HG03060 (cell line): ENCODE measurements around the gene LMF1.
"Not testable (repeated sequence)": the region's sequence is repeated elsewhere in the genome, so short reads cannot be mapped to it uniquely, and the experiment has no call there.

ENCODE experiments used
- ATAC-seq: cut with Tn5 transposase; IDR thresholded peaks from one replicate; pipeline ENCODE4 v1.9.1; 2021; ENCODE audit warnings: low read depth, moderate number of reproducible peaks; ENCODE audit not compliant: unreplicated experiment

The LMF1 gene

DNA sequence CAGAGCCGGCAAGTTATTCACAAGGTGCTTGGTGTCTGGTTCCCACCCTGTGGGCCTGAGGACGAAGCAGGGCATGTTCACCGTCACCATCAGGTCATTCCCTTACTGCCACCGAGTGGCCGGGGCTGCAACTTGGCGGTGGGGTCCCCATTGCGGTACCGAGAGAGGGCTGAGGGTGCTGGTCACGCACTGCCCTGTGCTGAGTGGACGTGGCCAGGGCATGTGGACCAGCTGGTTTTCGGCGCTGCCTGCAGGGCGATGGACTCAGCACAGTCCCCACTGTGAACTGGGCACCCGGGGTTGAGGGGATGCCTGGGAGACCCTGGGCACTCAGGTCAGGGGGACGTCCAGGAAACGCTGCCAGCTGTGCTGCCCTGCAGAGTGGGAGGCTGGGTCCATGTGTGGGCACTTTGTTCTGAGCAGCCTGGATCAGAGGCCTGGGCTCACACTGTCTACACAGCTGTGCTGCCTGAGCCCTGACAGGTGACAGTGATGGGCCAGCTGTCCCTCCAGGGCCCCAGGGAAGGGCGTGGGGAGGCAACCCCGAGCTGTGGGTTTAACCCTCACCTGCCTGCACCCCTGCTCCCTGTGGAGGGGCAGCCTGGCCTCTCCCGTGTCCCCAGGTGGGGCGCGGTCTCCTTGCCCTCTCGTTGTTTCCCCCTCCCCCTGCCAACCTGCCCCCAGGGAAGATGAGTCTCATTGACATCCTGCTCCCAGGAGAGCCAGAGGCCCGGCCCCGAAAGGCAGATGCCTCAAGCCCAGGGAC is 131.0 kb downstream of the LMF1 start:
- no peak for ATAC-seq

DNA sequence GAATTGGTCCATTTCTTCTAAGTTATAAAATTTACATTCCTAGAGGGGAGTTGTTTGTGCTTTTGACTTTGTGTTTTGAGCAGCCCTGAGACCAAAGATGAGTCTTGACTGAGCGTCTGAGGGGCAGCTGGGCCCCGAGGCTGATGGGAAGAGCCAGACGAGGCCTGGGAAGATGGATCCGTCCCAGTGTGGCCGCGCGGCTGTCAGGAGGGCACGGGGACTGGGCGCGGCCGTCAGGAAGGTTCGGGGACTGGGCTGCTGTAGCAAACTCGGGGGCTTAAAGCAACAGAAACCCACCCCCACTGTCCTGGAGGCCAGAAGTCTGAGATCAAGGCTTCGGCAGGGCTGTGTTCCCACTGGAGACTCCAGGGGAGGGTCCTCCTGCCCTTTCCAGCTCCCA is 132.0 kb downstream of the LMF1 start:
- ATAC-seq: no peak

DNA sequence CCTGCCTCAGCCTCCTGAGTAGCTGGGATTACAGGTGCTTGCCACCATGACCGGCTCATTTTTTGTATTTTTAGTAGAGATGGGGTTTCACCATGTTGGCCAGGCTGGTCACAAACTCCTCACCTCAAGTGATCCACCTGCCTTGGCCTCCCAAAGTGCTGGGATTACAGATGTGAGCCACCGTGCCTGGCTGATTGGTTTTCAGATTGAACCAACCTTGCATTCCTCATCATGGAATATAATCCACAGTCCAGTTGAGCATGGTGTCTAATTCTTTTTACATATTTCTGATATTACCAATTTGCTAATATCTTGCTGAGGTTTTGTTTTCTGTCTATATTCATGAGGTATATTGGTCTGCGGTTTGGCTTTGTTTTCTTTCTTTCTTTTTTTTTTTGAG is 134.0 kb downstream of the LMF1 start:
- ATAC-seq: not testable (repeated sequence)

DNA sequence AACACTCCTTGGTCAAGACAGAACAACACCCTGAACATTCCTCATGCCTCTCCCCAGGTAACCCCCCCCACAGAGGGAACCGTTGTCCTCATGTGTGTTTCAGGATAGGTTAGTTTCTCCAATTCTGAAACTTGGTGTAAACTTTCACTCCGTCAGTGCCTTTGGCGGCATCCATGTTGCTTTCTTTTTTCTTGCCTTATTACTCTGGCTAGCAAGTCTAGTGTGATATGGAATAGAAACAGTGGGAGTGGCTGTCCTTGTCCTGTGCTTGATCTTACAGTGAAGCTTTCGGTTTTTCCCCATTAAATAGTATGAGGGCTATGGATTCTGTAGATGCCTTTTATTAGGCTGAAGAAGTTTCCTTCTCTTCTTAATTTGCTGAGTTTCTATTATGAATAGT is 134.6 kb downstream of the LMF1 start:
- no peak for ATAC-seq

DNA sequence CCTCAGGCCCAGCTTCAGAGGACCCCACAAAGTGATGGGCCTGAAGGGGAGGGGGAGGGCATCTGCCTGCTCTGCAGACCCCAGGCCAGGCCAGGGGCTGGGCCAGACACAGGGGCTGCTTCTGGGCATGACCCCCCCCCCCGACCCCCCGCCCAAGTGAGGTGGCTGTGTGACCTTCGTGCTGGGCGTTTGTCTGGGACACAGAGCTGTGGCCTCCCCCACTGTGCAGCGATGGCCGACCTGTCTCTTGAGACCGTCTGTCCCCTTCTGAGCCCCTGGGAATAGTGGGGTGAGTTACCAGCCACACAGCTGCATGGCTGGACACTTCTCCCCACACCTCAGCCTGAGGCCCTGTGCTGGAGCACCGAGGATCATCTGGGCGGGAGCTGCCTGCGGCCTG is 135.4 kb downstream of the LMF1 start:
- no peak for ATAC-seq

DNA sequence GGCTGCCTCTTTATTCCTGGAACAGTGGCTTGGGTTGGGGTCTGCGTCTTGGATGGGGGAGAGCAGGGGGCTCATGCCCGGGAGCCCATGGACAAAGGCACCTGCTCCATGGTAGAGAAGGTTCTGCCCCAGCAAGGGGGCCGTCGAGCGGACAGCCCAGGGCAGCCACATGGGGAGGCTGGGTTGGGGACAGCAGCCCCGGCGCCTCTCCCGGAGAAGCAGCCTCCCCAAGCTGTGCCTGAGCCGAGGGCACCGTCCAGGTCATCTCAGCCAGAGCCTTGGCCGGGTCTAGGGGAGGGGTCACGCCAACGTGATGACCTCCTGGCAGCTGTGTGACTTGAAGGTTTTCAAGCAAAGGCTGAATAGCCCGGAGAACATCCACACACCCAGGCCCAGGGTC is 137.4 kb downstream of the LMF1 start:
- ATAC-seq: no peak

DNA sequence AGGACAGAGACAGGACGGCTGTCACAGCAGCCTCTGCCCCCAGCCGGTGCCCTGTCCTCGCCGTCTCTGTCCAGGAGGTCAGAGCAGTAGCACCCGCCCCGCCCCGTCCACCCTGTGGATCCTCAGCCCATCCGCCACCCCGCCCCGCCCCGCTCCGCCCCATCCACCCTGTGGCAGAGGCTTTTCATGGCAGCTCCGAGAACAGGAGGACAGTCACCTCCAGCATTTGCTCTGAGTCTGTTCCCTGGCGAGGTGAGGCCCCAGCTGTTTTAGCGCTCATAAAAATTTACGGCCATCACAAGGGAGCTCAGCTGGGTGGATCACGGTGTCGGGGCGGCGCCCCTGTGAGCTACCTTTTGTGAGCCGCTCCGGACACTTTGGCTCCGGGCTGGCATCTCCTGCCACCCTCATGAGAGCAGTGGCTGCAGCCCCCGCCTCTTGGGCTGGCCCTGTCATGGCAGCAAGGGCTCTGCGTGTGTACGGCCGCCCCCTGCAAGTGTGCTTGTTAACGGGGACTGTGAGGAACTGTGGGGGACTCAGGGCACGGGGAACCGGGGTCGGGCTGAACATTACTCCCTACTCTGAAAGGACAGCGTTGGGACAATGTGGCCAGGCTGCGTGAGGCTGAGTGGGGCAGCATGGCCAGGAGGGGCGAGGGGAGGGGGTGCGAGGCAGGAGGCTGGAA is 138.0 kb downstream of the LMF1 start:
- no peak for ATAC-seq

DNA sequence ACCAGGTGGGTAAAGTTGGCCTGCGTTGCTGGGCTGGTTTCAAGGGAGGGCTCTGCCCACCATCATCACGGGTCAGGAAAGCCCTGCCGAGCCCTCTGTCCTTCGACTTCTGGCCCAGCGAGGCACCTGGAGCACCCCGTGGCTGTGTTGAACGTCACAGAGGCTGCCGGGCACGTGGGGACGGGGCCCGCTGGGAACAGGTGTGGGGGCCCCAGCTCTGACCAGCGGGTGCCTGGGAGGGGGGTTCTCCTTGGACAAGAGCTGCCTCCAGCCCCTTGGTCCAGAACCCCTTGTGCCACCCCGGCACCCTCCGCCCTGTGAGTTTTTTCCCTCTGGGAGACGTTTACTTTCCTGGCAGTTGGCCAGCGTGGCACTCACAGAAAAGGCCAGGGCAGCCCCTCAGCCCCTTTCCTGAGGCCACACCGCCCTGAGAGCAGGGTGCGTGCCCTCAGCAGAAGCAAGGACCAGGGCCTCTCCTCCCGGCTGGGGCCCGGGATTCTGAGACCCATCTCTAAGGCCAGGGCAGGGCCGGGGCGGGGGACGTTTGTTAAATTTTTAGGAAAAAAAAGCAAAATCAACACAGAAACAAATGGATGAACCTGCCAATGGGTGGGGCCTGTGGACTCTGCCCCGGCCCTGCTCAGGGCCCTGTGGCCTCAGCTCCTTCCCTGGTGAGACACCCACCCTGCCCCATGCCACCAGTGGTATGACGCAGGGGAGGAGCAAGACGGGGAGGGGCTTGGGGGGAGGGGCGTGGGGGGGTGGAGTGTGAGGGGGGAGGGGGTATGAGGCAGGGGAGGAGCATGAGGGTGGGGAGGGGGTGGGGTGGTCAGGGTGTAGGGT is 139.0 kb downstream of the LMF1 start:
- ATAC-seq: no peak

DNA sequence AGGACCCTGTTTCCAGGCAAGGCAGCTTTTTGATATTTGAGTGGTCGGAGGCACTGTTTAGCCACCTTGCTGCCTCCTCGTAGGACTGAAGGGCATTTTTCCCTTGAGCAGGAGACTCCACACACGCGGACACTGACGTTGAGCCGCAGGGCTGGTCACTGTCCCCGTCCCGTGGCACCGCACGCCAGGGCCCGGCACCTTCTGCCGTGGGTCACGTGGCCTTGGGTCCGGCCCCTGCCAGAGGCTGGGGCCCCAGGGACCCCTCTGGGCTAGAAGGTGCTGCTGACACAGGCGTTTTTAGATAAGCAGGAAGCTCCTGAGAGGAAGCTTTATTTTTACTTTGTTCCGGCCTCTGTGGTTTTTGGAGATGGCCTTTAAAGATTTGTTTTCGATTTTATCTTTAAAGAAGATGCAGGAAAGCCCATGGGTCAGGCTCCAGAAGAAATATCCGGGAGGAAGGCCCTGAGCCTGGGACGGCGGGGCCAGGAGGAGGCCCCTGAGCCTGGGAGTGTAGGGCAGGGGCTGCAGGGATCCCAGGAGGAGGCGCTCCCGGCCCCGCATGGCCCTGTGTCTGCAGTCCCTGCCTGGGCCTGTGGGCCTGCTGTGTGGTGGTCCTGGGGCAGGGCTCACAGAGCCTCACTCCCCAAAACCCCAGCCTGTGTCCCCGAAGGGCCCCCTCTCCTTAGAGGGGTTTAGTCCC is 139.8 kb downstream of the LMF1 start:
- no peak for ATAC-seq

DNA sequence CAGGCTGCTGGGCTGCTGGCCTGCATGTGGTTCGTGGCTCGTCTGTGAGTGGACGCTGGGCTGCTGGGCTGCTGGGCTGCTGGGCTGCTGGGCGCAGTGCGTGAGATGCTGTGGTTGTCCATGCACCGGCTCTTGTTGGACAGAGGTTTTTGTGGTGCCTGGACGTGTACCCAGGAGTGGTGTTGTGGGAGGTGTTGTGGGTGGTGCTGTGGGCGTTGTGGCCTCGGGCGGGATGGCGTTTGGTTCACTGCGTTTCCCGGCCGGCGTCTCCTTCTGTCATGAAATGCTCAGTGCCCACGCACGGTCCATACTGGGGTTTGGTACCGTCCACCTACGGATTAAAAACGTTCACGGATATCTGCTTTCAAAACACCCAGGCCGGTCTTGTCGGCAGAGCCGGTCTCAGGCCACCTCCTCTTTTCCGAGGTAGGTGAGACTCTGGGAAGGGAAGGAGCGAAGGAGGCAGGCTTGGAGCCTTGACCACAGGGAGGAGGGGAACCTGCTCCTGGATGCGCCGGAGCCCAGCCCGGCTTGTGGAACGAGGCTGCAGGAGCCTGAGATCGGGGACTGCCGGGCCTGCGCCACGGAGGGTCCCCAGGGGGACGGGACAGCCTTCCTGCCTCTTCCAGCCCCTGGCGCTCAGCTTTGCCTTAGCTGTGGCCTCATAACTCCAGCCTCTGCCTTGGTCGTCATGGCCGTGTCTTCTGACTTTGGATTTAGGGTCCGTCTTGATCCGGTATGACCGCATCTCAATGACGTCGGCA is 140.5 kb downstream of the LMF1 start:
- no peak for ATAC-seq

DNA sequence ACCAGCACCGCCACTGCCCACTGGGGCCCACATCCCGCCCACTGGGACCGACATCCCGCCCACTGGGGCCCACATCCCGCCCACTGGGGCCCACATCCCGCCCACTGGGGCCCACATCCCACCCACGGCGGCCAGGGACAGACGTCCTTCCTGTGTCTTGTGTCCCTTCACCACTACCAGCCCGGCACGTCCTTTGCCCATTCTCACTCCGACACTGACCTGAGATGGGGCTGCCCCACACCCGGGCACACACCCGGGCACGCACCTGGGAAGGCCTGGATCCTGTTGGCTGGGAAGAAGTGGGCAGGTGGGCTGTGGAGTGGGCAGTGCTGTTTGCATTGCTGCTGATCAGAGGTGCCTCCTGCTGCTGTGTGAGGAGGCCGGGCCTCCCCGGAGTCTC is 141.9 kb downstream of the LMF1 start:
- no peak for ATAC-seq

DNA sequence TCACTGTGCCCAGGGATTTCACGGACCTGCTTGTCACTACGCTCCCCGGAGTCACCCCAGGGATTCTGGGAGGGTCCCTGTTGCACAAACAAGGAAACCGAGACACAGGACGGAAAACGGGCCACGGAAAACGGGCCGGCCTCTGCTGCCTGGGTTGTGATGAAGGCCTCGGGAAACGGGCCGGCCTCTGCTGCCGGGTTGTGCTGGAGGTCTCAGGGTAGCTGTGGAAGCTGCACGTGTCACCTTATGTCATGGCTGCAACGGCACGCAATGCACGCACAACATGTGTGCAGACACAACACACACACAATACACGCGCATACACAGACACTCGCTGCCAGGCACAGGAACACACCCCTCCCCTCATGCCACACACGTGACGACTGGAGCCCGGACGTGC is 143.3 kb downstream of the LMF1 start:
- ATAC-seq: no peak

DNA sequence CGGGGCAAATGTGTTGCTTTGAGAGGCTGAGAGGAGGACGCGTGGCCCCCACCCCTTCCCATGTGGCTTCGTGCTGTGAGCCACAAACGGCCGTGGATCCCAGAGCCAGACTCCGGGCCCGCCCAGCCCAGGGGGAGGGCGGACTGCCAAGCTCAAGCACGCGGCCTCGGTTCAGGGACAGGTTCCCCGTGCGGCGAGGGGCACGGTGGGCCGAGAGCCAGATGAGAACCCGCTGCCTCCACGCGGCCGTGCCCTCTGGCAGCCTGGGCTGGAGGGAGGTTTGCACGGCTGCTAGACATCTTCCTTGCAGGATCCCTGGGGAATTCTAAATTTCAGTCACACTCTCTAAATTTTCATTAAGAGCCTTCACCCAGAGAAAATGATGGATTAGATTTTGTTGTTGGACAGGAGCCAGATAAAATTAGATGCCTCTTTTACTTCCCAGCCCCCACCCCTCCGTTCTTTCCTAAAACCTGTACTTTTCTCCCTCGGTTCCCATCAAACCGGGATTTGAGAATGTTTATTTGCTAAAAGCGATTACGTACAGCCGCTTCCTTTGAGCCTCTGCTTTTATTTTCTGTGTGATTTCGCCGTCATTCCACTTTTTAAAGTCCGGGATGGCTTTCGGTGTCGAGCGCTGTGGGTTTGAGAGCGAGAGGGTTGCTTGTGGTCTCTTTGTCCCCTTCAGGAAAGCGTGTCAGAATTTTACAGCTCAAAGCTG is 145.3 kb downstream of the LMF1 start:
- no peak for ATAC-seq

DNA sequence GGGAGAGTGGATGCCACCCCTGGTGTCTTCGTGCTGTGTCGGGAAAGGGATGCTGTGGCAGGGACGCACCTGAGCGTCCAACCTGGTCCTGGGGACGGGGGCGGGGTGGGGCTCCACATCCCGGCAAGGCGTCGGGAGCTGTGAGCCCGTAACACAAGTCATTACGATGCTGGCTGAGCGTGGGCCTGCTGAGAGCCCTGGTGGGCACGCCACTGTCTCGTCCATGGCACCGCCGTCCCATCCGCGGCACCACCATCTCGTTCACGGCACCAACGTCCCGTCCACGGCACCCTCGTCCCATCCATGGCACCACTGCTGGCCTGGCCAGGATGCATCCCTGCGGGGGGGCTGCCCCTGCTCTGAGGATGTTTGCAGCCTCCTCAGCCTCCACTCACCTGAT is 146.2 kb downstream of the LMF1 start:
- ATAC-seq: no peak

DNA sequence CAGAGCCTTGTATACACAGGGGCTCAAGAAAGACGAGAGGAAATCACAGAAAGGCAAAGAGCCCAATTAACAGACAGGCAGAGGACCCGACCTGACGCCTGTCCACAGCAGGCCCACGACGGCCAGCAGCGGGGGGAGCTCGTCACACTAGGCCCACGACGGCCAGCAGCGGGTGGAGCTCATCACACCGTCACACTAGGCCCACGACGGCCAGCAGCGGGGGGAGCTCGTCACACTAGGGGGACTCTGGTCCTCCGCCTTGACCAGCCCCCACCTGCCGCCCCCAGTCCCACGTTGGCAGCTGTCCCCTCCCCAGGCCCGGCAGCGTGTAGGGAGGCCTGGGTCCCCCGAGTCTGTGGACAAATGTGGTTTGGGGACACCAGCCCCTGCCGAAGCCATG is 146.6 kb downstream of the LMF1 start:
- ATAC-seq: no peak

DNA sequence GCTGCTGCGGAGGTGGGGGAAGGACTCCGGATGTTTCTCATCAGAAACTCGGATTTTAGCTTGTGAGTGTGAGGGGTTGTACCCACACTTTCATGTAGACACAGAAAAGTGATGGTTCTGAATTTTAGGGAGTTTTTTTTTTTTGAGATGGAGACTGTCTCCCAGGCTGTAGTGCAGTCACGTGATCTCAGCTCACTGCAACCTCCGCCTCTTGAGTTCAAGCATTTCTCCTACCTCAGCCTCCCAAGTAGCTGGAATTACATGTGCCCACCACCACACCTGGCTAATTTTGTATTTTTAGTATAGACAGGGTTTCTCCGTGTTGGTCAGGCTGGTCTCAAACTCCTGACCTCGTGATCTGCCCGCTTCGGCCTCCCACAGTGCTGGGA is 147.9 kb downstream of the LMF1 start:
- no peak for ATAC-seq

DNA sequence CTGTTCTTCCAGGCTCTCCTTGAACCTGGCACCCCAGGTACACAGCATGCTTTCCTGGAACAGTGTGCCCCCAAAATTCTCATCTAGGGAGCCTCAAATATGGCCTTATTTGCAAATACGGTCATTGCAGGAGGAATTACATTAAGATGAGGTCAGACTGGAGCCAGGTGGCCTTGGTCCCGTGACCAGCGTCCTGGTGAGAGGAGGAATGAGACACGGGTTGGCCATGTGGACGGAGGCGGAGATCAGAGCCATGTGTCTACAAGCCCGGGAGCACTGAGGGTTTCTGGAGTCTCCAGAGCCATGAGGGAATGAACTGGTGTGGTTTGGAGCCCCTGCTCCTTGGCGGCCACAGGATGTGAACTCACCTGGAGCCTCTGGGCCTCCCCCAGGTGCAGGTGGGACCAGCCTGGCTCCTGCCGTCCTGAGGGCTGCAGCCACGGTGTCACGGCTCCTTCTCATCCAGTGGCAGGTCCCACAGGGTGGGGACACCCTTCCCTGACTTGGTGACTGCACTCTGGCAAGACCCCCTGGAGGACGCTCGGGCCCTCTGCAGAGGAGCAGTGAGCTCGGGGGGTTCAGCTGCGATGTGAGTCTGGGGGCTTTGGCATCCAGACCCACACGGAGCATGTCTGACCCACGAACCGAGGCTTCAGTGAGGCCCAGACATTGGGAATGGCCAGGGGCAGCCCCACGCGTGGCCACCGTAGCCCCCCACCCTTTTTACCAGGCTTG is 148.4 kb downstream of the LMF1 start:
- ATAC-seq: no peak

DNA sequence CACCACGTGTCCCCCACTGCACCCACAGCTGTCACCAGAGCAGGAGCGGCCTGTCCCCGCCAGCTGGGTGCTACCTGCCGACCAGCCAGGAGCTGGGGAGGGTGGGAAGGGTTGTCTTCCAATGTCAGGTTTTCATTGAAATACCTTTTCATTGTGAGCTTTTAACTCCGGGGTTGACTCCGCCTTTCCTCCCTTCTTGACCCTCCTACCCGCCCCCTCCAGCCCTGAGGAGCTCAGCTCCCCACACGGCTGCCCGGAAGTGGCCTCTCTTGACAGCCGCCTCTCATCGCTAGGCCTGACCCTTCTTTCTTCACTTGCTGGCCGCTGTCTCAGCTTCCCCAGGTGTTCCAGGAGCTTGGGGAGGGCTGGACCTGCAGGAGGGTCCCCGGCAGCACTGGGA is 149.0 kb downstream of the LMF1 start:
- ATAC-seq: no peak

DNA sequence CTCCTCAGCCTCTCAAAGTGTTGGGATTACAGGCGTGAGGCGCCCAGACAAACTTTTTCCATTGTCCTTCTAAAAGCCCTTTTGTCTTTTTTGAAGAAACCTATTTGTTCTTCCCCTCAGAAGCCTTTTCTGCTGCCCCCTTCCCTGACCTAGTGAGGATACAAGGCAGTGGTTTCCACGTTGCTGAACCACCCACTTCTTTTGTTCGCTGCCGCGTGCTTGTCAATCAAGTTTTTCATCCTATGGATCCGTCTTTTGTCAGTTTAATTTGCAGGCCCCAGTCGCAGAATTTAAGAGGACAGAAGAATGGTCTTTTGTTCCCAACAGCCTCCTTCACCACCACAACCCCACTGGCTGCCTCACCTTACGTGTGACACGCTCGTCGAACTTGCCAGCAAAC is 150.0 kb downstream of the LMF1 start:
- ATAC-seq: no peak
